Calu3 (cell line): ENCODE measurements around the gene GPS1. TPM values are rescaled to one million over a fixed set of nuclear protein-coding genes. Genes with fewer than 3 reads are reported as not detected.

Experiments
- BruUV-seq: library from RNA; stranded (reverse); fragments of 400-500 nt; replicated peaks from 2 replicates; lab custom pipeline; 2021; lab: Mats Ljungman, UMichigan
- CTCF ChIA-PET: fragments of 300-600 bp; sonication (Branson Sonifier 250); formaldehyde crosslinking; loops from one replicate; lab custom pipeline; 2022; ENCODE audit warnings: antibody characterized with exemption; lab: Charles Lee
- DNase-seq: peaks from one replicate; pipeline ENCODE4 v3.0.0; 2022
- H3K27ac Mint-ChIP-seq: one replicate; pipeline ENCODE4 v1.8.0; 2022; ENCODE audit warnings: mixed read lengths; ENCODE audit not compliant: unreplicated experiment
- H3K27me3 Mint-ChIP-seq: one replicate; pipeline ENCODE4 v1.8.0; 2022; ENCODE audit warnings: mixed read lengths; ENCODE audit not compliant: unreplicated experiment
- H3K36me3 Mint-ChIP-seq: one replicate; pipeline ENCODE4 v1.8.0; 2022; ENCODE audit warnings: mild to moderate bottlenecking, moderate library complexity, mixed read lengths; ENCODE audit not compliant: insufficient read depth, unreplicated experiment
- H3K4me1 Mint-ChIP-seq: one replicate; pipeline ENCODE4 v1.8.0; 2022; ENCODE audit warnings: mild to moderate bottlenecking, low read depth, mixed read lengths; ENCODE audit not compliant: unreplicated experiment
- H3K4me3 Mint-ChIP-seq: one replicate; pipeline ENCODE4 v1.8.0; 2022; ENCODE audit warnings: mild to moderate bottlenecking, low read depth, moderate library complexity, mixed read lengths; ENCODE audit not compliant: unreplicated experiment
- H3K9me3 Mint-ChIP-seq: one replicate; pipeline ENCODE4 v1.8.0; 2022; ENCODE audit warnings: low read depth, mixed read lengths; ENCODE audit not compliant: unreplicated experiment
- intact Hi-C: fragments of 100-400 bp; cut with micrococcal nuclease; formaldehyde crosslinking; loops from one replicate; pipeline ENCODE4 v1.10.0; 2022; ENCODE audit not compliant: unreplicated experiment
- total RNA-seq: library from RNA; stranded (reverse); gene quantifications from 2 replicates; pipeline ENCODE4 v1.2.3, GENCODE V29; 2022
- TF ChIP-seq, protein P1 (sequence below): fragments of 200-600 bp; IDR thresholded peaks from one replicate; pipeline ENCODE4 v1.8.0; 2022; ENCODE audit warnings: antibody characterized with exemption; ENCODE audit not compliant: unreplicated experiment

GPS1 gene
- total RNA-seq, 1 experiment from 2014 or later, result 114 TPM

- Mint-ChIP-seq H3K9me3 (no peaks in the 10 kb centered on the region), H3K27me3 (no peaks in the 10 kb centered on the region), H3K4me1 (no peaks in the 10 kb centered on the region), H3K27ac (no peak within 1 kb of the TSS), H3K4me3 (peak within 1 kb of the TSS; percentile 32), H3K36me3 (peaks cover 32% of the 10 kb centered on the region)
- TF ChIP-seq, protein P1, sequence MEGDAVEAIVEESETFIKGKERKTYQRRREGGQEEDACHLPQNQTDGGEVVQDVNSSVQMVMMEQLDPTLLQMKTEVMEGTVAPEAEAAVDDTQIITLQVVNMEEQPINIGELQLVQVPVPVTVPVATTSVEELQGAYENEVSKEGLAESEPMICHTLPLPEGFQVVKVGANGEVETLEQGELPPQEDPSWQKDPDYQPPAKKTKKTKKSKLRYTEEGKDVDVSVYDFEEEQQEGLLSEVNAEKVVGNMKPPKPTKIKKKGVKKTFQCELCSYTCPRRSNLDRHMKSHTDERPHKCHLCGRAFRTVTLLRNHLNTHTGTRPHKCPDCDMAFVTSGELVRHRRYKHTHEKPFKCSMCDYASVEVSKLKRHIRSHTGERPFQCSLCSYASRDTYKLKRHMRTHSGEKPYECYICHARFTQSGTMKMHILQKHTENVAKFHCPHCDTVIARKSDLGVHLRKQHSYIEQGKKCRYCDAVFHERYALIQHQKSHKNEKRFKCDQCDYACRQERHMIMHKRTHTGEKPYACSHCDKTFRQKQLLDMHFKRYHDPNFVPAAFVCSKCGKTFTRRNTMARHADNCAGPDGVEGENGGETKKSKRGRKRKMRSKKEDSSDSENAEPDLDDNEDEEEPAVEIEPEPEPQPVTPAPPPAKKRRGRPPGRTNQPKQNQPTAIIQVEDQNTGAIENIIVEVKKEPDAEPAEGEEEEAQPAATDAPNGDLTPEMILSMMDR, result no peak
- no peak for DNase-seq
- intact Hi-C loops, result no loop called here
- no TSS peak for BruUV-seq
- CTCF ChIA-PET, result no interaction called here
Measured at GRCh38 chr17:82031303-82031884, 20.3 kb upstream of the GPS1 start, which contains the start of gene RAC3. Gene RAC3 (plus strand): TSS chr17:82031678. CDS start chr17:82031762, 84 bp downstream.

DNA sequence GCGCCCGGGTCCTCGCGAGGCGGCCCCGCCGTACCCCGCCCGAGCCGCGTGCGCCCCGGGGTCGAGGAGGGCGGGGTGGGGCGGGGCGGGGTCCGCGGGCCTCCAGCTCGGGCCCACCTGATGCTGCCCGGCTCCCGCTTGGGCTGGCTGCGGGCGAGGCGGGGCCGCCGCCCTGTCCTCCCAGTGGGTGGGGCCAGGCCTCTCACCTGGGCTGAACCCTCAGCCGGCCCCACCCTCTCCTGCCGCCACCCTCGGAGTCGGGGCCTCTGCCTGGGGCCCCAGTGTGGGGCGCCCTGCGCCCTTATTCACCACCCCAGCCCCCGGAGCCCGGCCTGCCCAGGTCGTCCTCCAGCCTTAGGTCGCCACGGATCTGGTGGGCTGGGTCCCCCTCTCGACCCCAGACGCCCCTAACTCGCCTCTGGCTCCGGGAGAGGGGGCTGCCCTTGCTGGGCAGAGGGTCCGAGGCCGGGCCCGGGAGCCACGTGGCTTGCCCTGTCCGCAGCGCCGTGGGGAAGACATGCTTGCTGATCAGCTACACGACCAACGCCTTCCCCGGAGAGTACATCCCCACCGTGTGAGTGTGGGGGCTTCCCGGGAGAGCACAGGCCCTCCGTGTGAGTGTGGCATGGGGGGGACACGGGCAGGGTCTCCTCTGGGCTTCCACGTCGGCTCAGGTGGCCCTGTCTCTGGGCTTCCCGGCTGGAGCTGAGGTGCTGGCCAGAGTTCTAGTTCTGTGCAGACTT, 19.6 kb upstream of the GPS1 start:
- no TSS peak for BruUV-seq
- H3K27me3 Mint-ChIP-seq, result no peaks in the 10 kb centered on the region
- H3K9me3 Mint-ChIP-seq, result no peaks in the 10 kb centered on the region
- H3K4me3 Mint-ChIP-seq, result peak overlapping the region; percentile 17
- TF ChIP-seq, protein P1, result no peak
- H3K36me3 Mint-ChIP-seq, result peaks cover 36% of the 10 kb centered on the region
- DNase-seq, result peak; percentile 49
- H3K4me1 Mint-ChIP-seq, result no peaks in the 10 kb centered on the region
- CTCF ChIA-PET, result no interaction called here
- no peak overlapping the region for H3K27ac Mint-ChIP-seq
- intact Hi-C loops, result no loop called here

- CTCF ChIA-PET, result no interaction called here
- DNase-seq, result no peak
- no TSS peak for BruUV-seq
- Mint-ChIP-seq H3K9me3 (no peaks in the 10 kb centered on the region), H3K36me3 (peaks cover 40% of the 10 kb centered on the region), H3K4me1 (peaks cover 7% of the 10 kb centered on the region), H3K4me3 (no peak overlapping the region), H3K27ac (no peak overlapping the region), H3K27me3 (no peaks in the 10 kb centered on the region)
- TF ChIP-seq, protein P1, result no peak
- intact Hi-C loops, result no loop called here
Measured at GRCh38 chr17:82033359-82034085, 18.2 kb upstream of the GPS1 start.

- intact Hi-C loops, result no loop called here
- DNase-seq, result no peak
- H3K36me3 Mint-ChIP-seq, result peaks cover 35% of the 10 kb centered on the region
- TF ChIP-seq, protein P1, result no peak
- no peak overlapping the region for H3K27ac Mint-ChIP-seq
- no peaks in the 10 kb centered on the region for H3K9me3 Mint-ChIP-seq
- no TSS peak for BruUV-seq
- H3K4me1 Mint-ChIP-seq, result peaks cover 7% of the 10 kb centered on the region
- H3K4me3 Mint-ChIP-seq, result no peak overlapping the region
- CTCF ChIA-PET, result no interaction called here
- H3K27me3 Mint-ChIP-seq, result no peaks in the 10 kb centered on the region
Measured at GRCh38 chr17:82034371-82035011, 17.2 kb upstream of the GPS1 start.
